ENCODE measurements around the gene DDRGK1.
"Not testable (repeated sequence)": the region's sequence is repeated elsewhere in the genome, so short reads cannot be mapped to it uniquely, and the experiment has no call there.

DDRGK1 gene

GRCh38 chr20:3194617-3195280, 9.7 kb downstream of the DDRGK1 start:
- Histone ChIP-seq H3K4me1 (ENCODE audit: control insufficient read depth, insufficient read depth, low read length) (no peaks in the 10 kb centered on the region), H3K9me3 (ENCODE audit: control insufficient read depth in 2 of 2, low read length in 2 of 2) (no peaks in the 10 kb centered on the region), H3K27ac (ENCODE audit: low read length) (no peak overlapping the region), H3K4me3 (ENCODE audit: low read length in 2 of 2) (no peak overlapping the region), H3K36me3 (ENCODE audit: control insufficient read depth in 2 of 2, insufficient read depth in 2 of 2, low read length in 2 of 2) (peaks cover 54 to 72% of the 10 kb centered on the region in 2 donors), H3K27me3 (ENCODE audit: control insufficient read depth in 1 of 2, insufficient read depth in 2 of 2, low read length in 2 of 2) (no peaks in the 10 kb centered on the region), H3K9ac (ENCODE audit: low read length in 2 of 2) (no peak overlapping the region)

GRCh38 chr20:3193806-3194616, 10.5 kb downstream of the DDRGK1 start:
- Histone ChIP-seq H3K4me1 (ENCODE audit: control insufficient read depth, insufficient read depth, low read length) (no peaks in the 10 kb centered on the region), H3K36me3 (ENCODE audit: control insufficient read depth in 2 of 2, insufficient read depth in 2 of 2, low read length in 2 of 2) (peaks cover 47 to 71% of the 10 kb centered on the region in 2 donors), H3K9ac (ENCODE audit: low read length in 2 of 2) (no peak overlapping the region), H3K4me3 (ENCODE audit: low read length in 2 of 2) (no peak overlapping the region), H3K9me3 (ENCODE audit: control insufficient read depth in 2 of 2, low read length in 2 of 2) (no peaks in the 10 kb centered on the region), H3K27me3 (ENCODE audit: control insufficient read depth in 1 of 2, insufficient read depth in 2 of 2, low read length in 2 of 2) (no peaks in the 10 kb centered on the region), H3K27ac (ENCODE audit: low read length) (no peak overlapping the region)

- Histone ChIP-seq H3K36me3 (ENCODE audit: control insufficient read depth in 2 of 2, insufficient read depth in 2 of 2, low read length in 2 of 2) (peaks cover 44 to 66% of the 10 kb centered on the region in 2 donors), H3K4me1 (ENCODE audit: control insufficient read depth, insufficient read depth, low read length) (no peaks in the 10 kb centered on the region), H3K4me3 (ENCODE audit: low read length in 2 of 2) (no peak overlapping the region), H3K9ac (ENCODE audit: low read length in 2 of 2) (no peak overlapping the region), H3K27ac (ENCODE audit: low read length) (no peak overlapping the region), H3K27me3 (ENCODE audit: control insufficient read depth in 1 of 2, insufficient read depth in 2 of 2, low read length in 2 of 2) (no peaks in the 10 kb centered on the region), H3K9me3 (ENCODE audit: control insufficient read depth in 2 of 2, low read length in 2 of 2) (no peaks in the 10 kb centered on the region)
Observed at GRCh38 chr20:3192226-3193015, 12.1 kb downstream of the DDRGK1 start.

- Histone ChIP-seq H3K27ac (ENCODE audit: low read length) (no peak overlapping the region), H3K4me3 (ENCODE audit: low read length in 2 of 2) (no peak overlapping the region), H3K4me1 (ENCODE audit: control insufficient read depth, insufficient read depth, low read length) (no peaks in the 10 kb centered on the region), H3K9me3 (ENCODE audit: control insufficient read depth in 2 of 2, low read length in 2 of 2) (no peaks in the 10 kb centered on the region), H3K9ac (ENCODE audit: low read length in 2 of 2) (no peak overlapping the region), H3K27me3 (ENCODE audit: control insufficient read depth in 1 of 2, insufficient read depth in 2 of 2, low read length in 2 of 2) (no peaks in the 10 kb centered on the region), H3K36me3 (ENCODE audit: control insufficient read depth in 2 of 2, insufficient read depth in 2 of 2, low read length in 2 of 2) (peaks cover 37 to 60% of the 10 kb centered on the region in 2 donors)
Observed at GRCh38 chr20:3190681-3191111, 13.8 kb downstream of the DDRGK1 start.

GRCh38 chr20:3189561-3190131, 14.8 kb downstream of the DDRGK1 start:
- Histone ChIP-seq H3K27me3 (ENCODE audit: control insufficient read depth in 1 of 2, insufficient read depth in 2 of 2, low read length in 2 of 2) (no peaks in the 10 kb centered on the region), H3K4me1 (ENCODE audit: control insufficient read depth, insufficient read depth, low read length) (no peaks in the 10 kb centered on the region), H3K9ac (ENCODE audit: low read length in 2 of 2) (no peak overlapping the region), H3K4me3 (ENCODE audit: low read length in 2 of 2) (no peak overlapping the region), H3K27ac (ENCODE audit: low read length) (no peak overlapping the region), H3K9me3 (ENCODE audit: control insufficient read depth in 2 of 2, low read length in 2 of 2) (no peaks in the 10 kb centered on the region), H3K36me3 (ENCODE audit: control insufficient read depth in 2 of 2, insufficient read depth in 2 of 2, low read length in 2 of 2) (peaks cover 27 to 49% of the 10 kb centered on the region in 2 donors)

GRCh38 chr20:3188823-3189413, 15.6 kb downstream of the DDRGK1 start:
- Histone ChIP-seq H3K9me3 (ENCODE audit: control insufficient read depth in 2 of 2, low read length in 2 of 2) (no peaks in the 10 kb centered on the region), H3K27ac (ENCODE audit: low read length) (no peak overlapping the region), H3K27me3 (ENCODE audit: control insufficient read depth in 1 of 2, insufficient read depth in 2 of 2, low read length in 2 of 2) (no peaks in the 10 kb centered on the region), H3K36me3 (ENCODE audit: control insufficient read depth in 2 of 2, insufficient read depth in 2 of 2, low read length in 2 of 2) (peaks cover 23 to 42% of the 10 kb centered on the region in 2 donors), H3K4me3 (ENCODE audit: low read length in 2 of 2) (no peak overlapping the region), H3K9ac (ENCODE audit: low read length in 2 of 2) (no peak overlapping the region), H3K4me1 (ENCODE audit: control insufficient read depth, insufficient read depth, low read length) (no peaks in the 10 kb centered on the region)

- H3K27me3 ChIP-seq (ENCODE audit: control insufficient read depth in 1 of 2, insufficient read depth in 2 of 2, low read length in 2 of 2); H3K9me3 ChIP-seq (ENCODE audit: control insufficient read depth in 2 of 2, low read length in 2 of 2); H3K4me1 ChIP-seq (ENCODE audit: control insufficient read depth, insufficient read depth, low read length); H3K27ac ChIP-seq (ENCODE audit: low read length); H3K4me3 ChIP-seq (ENCODE audit: low read length in 2 of 2); H3K9ac ChIP-seq (ENCODE audit: low read length in 2 of 2): not testable (repeated sequence)
- peaks cover 20 to 35% of the 10 kb centered on the region in 2 donors for H3K36me3 ChIP-seq (ENCODE audit: control insufficient read depth in 2 of 2, insufficient read depth in 2 of 2, low read length in 2 of 2)
Observed at GRCh38 chr20:3187861-3188260, 16.6 kb downstream of the DDRGK1 start.

- H3K27ac ChIP-seq (ENCODE audit: low read length) = no peak overlapping the region
- no peak overlapping the region for H3K4me3 ChIP-seq (ENCODE audit: low read length in 2 of 2)
- H3K4me1 ChIP-seq (ENCODE audit: control insufficient read depth, insufficient read depth, low read length) = no peaks in the 10 kb centered on the region
- H3K36me3 ChIP-seq (ENCODE audit: control insufficient read depth in 2 of 2, insufficient read depth in 2 of 2, low read length in 2 of 2) = no peaks in the 10 kb centered on the region
- no peaks in the 10 kb centered on the region for H3K9me3 ChIP-seq (ENCODE audit: control insufficient read depth in 2 of 2, low read length in 2 of 2)
- H3K9ac ChIP-seq (ENCODE audit: low read length in 2 of 2) = no peak overlapping the region
- H3K27me3 ChIP-seq (ENCODE audit: control insufficient read depth in 1 of 2, insufficient read depth in 2 of 2, low read length in 2 of 2) = no peaks in the 10 kb centered on the region
Observed at GRCh38 chr20:3183896-3184612, 20.4 kb downstream of the DDRGK1 start.

GRCh38 chr20:3182429-3182828, 22.1 kb downstream of the DDRGK1 start:
- H3K27me3 ChIP-seq (ENCODE audit: control insufficient read depth in 1 of 2, insufficient read depth in 2 of 2, low read length in 2 of 2); H3K9me3 ChIP-seq (ENCODE audit: control insufficient read depth in 2 of 2, low read length in 2 of 2); H3K4me3 ChIP-seq (ENCODE audit: low read length in 2 of 2); H3K36me3 ChIP-seq (ENCODE audit: control insufficient read depth in 2 of 2, insufficient read depth in 2 of 2, low read length in 2 of 2); H3K27ac ChIP-seq (ENCODE audit: low read length); H3K4me1 ChIP-seq (ENCODE audit: control insufficient read depth, insufficient read depth, low read length); H3K9ac ChIP-seq (ENCODE audit: low read length in 2 of 2): not testable (repeated sequence)

- no peaks in the 10 kb centered on the region for H3K36me3 ChIP-seq (ENCODE audit: control insufficient read depth in 2 of 2, insufficient read depth in 2 of 2, low read length in 2 of 2)
- H3K4me3 ChIP-seq (ENCODE audit: low read length in 2 of 2) = no peak overlapping the region
- H3K9me3 ChIP-seq (ENCODE audit: control insufficient read depth in 2 of 2, low read length in 2 of 2) = no peaks in the 10 kb centered on the region
- H3K4me1 ChIP-seq (ENCODE audit: control insufficient read depth, insufficient read depth, low read length) = no peaks in the 10 kb centered on the region
- H3K9ac ChIP-seq (ENCODE audit: low read length in 2 of 2) = no peak overlapping the region
- H3K27me3 ChIP-seq (ENCODE audit: control insufficient read depth in 1 of 2, insufficient read depth in 2 of 2, low read length in 2 of 2) = no peaks in the 10 kb centered on the region
- H3K27ac ChIP-seq (ENCODE audit: low read length) = no peak overlapping the region
Observed at GRCh38 chr20:3181270-3181669, 23.2 kb downstream of the DDRGK1 start.
